Breast epithelium (tissue), 4 donors: ENCODE measurements around the gene WIPF1. TPM values are rescaled to one million over a fixed set of nuclear protein-coding genes. Genes with fewer than 3 reads are reported as not detected.
A peak's percentile ranks its signal among the peaks of the same experiment; 100 is the strongest.

ENCODE experiments used
- DNase-seq, 2 donors: peaks; one replicate each; pipeline ENCODE4 v3.0.0-alpha.2; 2019; ENCODE audit warnings: low spot score in 2 of 2
- H3K27ac ChIP-seq, 2 donors: fragments of 200-600 bp; sonication (generic) in 1 of 2; one replicate each; pipeline ENCODE4 v1.5.1; 2016 to 2019; ENCODE audit warnings: mild to moderate bottlenecking in 1 of 2
- H3K27me3 ChIP-seq, 2 donors: fragments of 200-600 bp; sonication (generic) in 1 of 2; one replicate each; pipeline versions ENCODE4 v1.5.1 to v1.6.0; 2017 to 2019; ENCODE audit warnings: control low read depth in 1 of 2, mild to moderate bottlenecking in 1 of 2
- H3K36me3 ChIP-seq: fragments of 200-600 bp; one replicate; pipeline ENCODE4 v1.5.1; 2019
- H3K4me1 ChIP-seq, 2 donors: fragments of 200-600 bp; sonication (generic); one replicate each; pipeline ENCODE4 v1.5.1; 2016 to 2019; ENCODE audit warnings: control low read depth in 1 of 2
- H3K4me3 ChIP-seq, 3 donors: fragments of 200-600 bp; sonication (generic); 1 replicate in 2 of 3; 2 replicates in 1 of 3; pipeline ENCODE4 v1.5.1; 2016 to 2019; ENCODE audit warnings: mild to moderate bottlenecking in 3 of 3, moderate library complexity in 2 of 3
- H3K9me3 ChIP-seq, 2 donors: fragments of 200-600 bp; sonication (generic) in 1 of 2; one replicate each; pipeline ENCODE4 v1.5.1; 2016 to 2019; ENCODE audit warnings: control low read depth in 1 of 2
- POLR2A ChIP-seq: fragments of 450-650 bp; IDR thresholded peaks from one replicate; pipeline ENCODE4 v1.6.1; 2016; ENCODE audit warnings: antibody characterized with exemption, mild to moderate bottlenecking, moderate library complexity
- POLR2AphosphoS5 ChIP-seq, 3 donors: sonication (generic); formaldehyde crosslinking; IDR thresholded peaks; one replicate each; pipeline ENCODE4 v1.6.1; 2017; ENCODE audit warnings: antibody characterized with exemption in 3 of 3
- intact Hi-C: fragments of 100-400 bp; cut with DNase I; formaldehyde crosslinking; loops from one replicate; pipeline ENCODE4 v1.15.1; 2023; ENCODE audit warnings: low total_unique reads
- total RNA-seq, 3 donors: library from RNA; depleted of rRNA; stranded (reverse); fragments of >200 nt; gene quantifications; one replicate each; pipeline ENCODE4 v1.1.0, GENCODE V29; 2016
- TF ChIP-seq, protein P1 (sequence below), 3 donors: fragments of 450-650 bp; IDR thresholded peaks; one replicate each; pipeline ENCODE4 v1.5.1; 2016 to 2017; ENCODE audit warnings: antibody characterized with exemption in 3 of 3, mild to moderate bottlenecking in 3 of 3, moderate library complexity in 3 of 3

WIPF1 gene
- total RNA-seq, 3 donors from 2014 or later: 17.6 to 43.2 (median 24.9) TPM

GRCh38 chr2:174632841-174633622 is 35.4 kb upstream of the WIPF1 start:
- H3K4me3 ChIP-seq: peak overlapping the region; percentile 23 to 29 (median 28)
- no peaks in the 10 kb centered on the region for H3K27me3 ChIP-seq
- no peaks in the 10 kb centered on the region for H3K9me3 ChIP-seq
- no peaks in the 10 kb centered on the region for H3K4me1 ChIP-seq
- DNase-seq: no peak
- no peaks in the 10 kb centered on the region for H3K36me3 ChIP-seq
- peak overlapping the region; percentile 68 to 88 for H3K27ac ChIP-seq
- no peak for TF ChIP-seq POLR2AphosphoS5 (IDR thresholded peaks at IDR 0.05)
- TF ChIP-seq, protein P1, sequence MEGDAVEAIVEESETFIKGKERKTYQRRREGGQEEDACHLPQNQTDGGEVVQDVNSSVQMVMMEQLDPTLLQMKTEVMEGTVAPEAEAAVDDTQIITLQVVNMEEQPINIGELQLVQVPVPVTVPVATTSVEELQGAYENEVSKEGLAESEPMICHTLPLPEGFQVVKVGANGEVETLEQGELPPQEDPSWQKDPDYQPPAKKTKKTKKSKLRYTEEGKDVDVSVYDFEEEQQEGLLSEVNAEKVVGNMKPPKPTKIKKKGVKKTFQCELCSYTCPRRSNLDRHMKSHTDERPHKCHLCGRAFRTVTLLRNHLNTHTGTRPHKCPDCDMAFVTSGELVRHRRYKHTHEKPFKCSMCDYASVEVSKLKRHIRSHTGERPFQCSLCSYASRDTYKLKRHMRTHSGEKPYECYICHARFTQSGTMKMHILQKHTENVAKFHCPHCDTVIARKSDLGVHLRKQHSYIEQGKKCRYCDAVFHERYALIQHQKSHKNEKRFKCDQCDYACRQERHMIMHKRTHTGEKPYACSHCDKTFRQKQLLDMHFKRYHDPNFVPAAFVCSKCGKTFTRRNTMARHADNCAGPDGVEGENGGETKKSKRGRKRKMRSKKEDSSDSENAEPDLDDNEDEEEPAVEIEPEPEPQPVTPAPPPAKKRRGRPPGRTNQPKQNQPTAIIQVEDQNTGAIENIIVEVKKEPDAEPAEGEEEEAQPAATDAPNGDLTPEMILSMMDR (IDR thresholded peaks at IDR 0.05): no peak
- TF ChIP-seq POLR2A: no peak
- intact Hi-C loops: no loop called here

- Histone ChIP-seq H3K27ac (peak overlapping the region; percentile 54 to 80), H3K27me3 (no peaks in the 10 kb centered on the region), H3K4me1 (no peaks in the 10 kb centered on the region), H3K36me3 (no peaks in the 10 kb centered on the region), H3K9me3 (no peaks in the 10 kb centered on the region), H3K4me3 (no peak overlapping the region)
- DNase-seq: no peak
- TF ChIP-seq POLR2AphosphoS5 (IDR thresholded peaks at IDR 0.05) (no peak), POLR2A (no peak)
- TF ChIP-seq, protein P1 (IDR thresholded peaks at IDR 0.05): no peak
- intact Hi-C loops: no loop called here
Measured at GRCh38 chr2:174631009-174631981, 33.7 kb upstream of the WIPF1 start.

DNA sequence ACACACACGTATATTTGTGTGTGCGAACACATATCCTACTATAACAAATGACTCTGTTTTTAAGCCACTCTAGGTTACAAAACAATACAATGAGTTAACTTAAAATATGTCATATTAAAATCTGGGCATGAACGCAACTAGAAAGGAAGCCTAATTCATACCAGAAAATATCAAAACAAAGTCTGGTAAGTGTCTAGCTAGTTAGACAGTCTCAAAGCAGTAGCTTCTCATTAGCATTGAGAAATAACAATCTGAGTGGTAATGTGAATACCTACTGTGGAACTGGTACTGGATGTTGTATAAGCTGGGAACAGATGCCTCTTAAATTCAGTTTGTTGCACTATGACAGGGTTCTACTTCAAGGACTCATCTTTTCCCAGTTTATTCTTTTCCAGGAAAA is 32.5 kb upstream of the WIPF1 start:
- no peaks in the 10 kb centered on the region for H3K9me3 ChIP-seq
- no peak for DNase-seq
- no peak overlapping the region for H3K4me3 ChIP-seq
- no peaks in the 10 kb centered on the region for H3K4me1 ChIP-seq
- TF ChIP-seq POLR2A: no peak
- TF ChIP-seq, protein P1 (IDR thresholded peaks at IDR 0.05): no peak
- peak in 1 of 3 donors; percentile 45 for TF ChIP-seq POLR2AphosphoS5 (IDR thresholded peaks at IDR 0.05)
- H3K27ac ChIP-seq: peak overlapping the region; percentile 54 to 80
- no peaks in the 10 kb centered on the region for H3K36me3 ChIP-seq
- no peaks in the 10 kb centered on the region for H3K27me3 ChIP-seq
- intact Hi-C loops: no loop called here

DNA sequence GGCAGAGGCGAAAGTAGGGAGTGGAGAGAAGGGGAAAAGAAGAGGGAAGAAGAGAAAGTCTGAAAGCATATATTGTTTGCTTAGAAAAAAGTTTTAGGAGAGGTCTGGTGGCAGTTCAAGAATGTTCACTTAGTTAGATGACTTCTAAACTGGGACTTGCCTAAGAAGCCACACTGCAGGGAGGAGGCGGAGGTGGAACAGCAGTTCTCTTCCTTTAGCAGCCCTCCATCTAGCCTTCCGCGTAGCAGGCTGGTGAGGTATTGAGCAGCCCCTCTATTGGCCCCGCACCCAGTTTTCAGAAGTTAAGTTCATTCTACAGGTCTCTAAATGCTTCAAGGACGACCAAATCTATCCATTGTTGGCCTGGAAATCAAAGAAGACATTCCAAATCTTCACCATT is 31.9 kb upstream of the WIPF1 start:
- no peak overlapping the region for H3K4me3 ChIP-seq
- TF ChIP-seq POLR2AphosphoS5 (IDR thresholded peaks at IDR 0.05) (no peak), POLR2A (no peak)
- TF ChIP-seq, protein P1 (IDR thresholded peaks at IDR 0.05): no peak
- no peaks in the 10 kb centered on the region for H3K9me3 ChIP-seq
- intact Hi-C loops: no loop called here
- H3K36me3 ChIP-seq: no peaks in the 10 kb centered on the region
- H3K27ac ChIP-seq: peak overlapping the region; percentile 37 to 80
- no peak for DNase-seq
- H3K4me1 ChIP-seq: no peaks in the 10 kb centered on the region
- no peaks in the 10 kb centered on the region for H3K27me3 ChIP-seq
